Retinal pigment epithelial cell (primary cell): ENCODE results near the gene NAT8.
"Not testable (repeated sequence)": the region's sequence is repeated elsewhere in the genome, so short reads cannot be mapped to it uniquely, and the experiment has no call there.

Experiments
- DNase-seq: peaks from one replicate; pipeline ENCODE4 v3.0.0-alpha.2; 2010; ENCODE audit warnings: low read depth
- H3K4me3 ChIP-seq: 2 replicates; pipeline ENCODE4 v1.5.1; 2011; ENCODE audit warnings: mild to moderate bottlenecking, low read length, control low read depth, moderate library complexity
- TF ChIP-seq, protein P1 (sequence below): conservative IDR thresholded peaks from 2 replicates; pipeline ENCODE4 v1.5.1; 2011; ENCODE audit warnings: low read depth, low read length, control low read depth, inconsistent platforms

Gene NAT8

DNA sequence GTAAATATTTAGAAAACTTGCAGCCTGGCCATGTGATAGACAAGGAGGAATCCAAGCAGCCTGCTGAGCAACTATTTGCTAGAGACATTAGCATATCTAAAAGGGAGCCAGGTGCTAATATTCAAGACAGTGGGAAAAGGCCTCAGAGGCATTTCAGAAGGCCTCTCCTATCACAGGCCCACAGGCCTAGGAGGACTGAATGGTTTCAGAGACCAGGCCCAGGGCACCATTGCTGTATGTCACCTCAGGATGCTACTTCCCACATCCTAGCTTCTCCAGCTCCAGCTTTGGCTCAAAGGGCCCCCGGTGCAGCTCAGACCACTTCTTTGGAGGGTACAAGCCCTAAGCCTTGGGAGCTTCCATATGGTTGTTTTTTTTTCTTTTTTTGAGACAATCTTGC lies 3.8 kb downstream of the NAT8 start:
- H3K4me3 ChIP-seq, result no peak overlapping the region
- TF ChIP-seq, protein P1, sequence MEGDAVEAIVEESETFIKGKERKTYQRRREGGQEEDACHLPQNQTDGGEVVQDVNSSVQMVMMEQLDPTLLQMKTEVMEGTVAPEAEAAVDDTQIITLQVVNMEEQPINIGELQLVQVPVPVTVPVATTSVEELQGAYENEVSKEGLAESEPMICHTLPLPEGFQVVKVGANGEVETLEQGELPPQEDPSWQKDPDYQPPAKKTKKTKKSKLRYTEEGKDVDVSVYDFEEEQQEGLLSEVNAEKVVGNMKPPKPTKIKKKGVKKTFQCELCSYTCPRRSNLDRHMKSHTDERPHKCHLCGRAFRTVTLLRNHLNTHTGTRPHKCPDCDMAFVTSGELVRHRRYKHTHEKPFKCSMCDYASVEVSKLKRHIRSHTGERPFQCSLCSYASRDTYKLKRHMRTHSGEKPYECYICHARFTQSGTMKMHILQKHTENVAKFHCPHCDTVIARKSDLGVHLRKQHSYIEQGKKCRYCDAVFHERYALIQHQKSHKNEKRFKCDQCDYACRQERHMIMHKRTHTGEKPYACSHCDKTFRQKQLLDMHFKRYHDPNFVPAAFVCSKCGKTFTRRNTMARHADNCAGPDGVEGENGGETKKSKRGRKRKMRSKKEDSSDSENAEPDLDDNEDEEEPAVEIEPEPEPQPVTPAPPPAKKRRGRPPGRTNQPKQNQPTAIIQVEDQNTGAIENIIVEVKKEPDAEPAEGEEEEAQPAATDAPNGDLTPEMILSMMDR, result no peak
- DNase-seq, result no peak

DNA sequence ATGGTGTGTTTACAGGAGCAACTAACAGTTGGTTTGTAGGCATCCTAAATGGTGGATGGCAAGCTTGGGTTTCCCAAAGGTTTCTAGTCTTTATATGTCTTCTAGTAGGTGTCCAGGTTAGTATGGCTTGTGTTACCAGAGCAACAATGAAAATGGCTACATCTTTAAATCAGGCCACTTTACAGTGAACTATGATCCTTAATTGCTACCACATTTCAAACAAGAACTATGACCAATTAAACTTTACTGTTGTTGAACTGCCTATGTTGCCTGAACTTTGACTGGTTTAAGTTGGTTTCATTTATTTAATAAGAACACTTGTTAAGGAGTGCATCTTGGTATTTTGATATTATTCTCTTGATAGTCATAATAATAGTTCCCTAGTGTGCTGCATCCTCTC lies 5.2 kb downstream of the NAT8 start:
- H3K4me3 ChIP-seq, DNase-seq: not testable (repeated sequence)

GRCh38 chr2:73630662-73631266 lies 11.5 kb downstream of the NAT8 start:
- H3K4me3 ChIP-seq, DNase-seq: not testable (repeated sequence)
- TF ChIP-seq, protein P1, result peak; percentile 64

GRCh38 chr2:73628493-73628892 lies 13.7 kb downstream of the NAT8 start:
- DNase-seq, H3K4me3 ChIP-seq: not testable (repeated sequence)

DNA sequence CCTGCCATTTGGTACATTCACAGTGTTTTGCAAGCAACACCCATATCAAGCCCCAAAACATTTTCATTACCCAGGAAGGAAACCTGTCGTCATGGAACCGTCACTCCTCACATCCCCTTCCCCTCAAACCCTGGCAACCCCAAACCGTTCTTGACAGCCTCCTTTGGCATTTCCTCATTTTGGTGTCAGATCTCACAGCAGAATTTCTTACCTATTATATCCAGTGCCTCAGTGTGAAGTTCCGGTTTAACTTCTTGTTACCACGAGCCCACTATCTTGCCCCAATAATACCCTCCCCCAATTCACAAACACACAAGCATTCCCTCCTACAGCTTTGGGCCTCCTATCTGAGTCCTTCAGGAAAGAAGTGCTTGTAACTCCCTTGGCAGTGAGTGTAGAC lies 16.0 kb downstream of the NAT8 start:
- not testable (repeated sequence) for H3K4me3 ChIP-seq, DNase-seq

- not testable (repeated sequence) for H3K4me3 ChIP-seq, DNase-seq
These were observed 17.6 kb downstream of the NAT8 start for GRCh38 chr2:73624625-73625024.

DNA sequence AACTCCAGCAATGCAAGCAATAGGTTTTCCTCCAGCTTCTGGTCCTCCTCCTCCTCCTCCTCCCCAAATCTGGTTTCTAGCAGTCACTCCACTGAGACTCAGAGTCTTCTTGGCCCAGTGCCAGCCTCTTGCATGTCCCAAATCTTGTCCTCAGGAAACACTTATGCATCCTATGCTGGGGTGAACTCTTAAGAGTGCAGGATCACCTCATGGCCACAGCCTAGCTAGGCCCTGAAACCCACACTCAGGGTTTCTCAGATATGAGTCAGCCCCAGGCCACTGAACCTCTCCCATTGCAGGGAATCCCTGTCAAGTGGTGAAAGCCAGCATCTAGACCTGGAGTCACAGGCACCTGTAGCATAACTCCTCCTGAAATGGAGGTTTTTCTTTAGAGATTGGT lies 18.2 kb downstream of the NAT8 start:
- DNase-seq, H3K4me3 ChIP-seq: not testable (repeated sequence)

DNA sequence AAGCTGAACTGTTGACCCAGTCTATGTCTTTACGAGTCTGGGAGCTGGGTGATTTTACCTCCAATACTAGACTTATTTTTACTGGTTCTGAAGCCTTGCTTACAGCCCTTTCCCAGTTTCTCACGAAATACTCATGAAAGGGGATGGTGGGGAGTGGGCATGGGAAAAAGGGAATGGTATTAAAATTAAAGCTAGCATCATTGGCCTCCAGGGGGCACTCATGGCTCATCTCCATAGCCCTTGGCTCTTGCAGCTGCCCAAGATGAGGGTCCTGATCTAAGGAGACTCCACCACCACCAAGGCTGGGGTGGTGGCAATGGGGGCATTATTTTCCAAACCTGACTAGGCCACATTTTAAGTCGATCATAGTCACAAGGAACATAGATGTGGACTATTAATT lies 22.3 kb downstream of the NAT8 start:
- not testable (repeated sequence) for H3K4me3 ChIP-seq, DNase-seq
- TF ChIP-seq, protein P1, result peak; percentile 11

- no peak for DNase-seq
- no peak overlapping the region for H3K4me3 ChIP-seq
- TF ChIP-seq, protein P1, result no peak
These were observed 27.2 kb downstream of the NAT8 start for GRCh38 chr2:73614997-73615396.

DNA sequence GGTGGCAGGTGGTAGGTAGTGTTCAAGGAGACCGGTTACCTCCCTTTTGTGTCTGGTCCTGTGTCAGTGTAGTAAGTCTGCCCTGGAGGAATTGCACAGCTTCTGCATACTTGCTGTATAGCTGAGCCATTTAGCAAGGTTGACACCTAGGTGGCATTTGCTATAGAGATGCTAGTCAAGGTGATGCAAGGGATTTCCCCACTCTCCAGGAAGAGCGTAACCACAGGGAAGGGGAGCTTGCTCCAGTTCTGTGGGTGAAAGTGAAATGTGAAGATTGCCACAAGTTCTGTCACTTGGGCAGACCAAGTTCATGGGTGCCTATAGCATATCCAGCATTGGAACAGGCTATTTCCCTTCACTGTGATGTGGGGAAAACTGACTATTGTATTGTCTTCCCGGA lies 28.1 kb downstream of the NAT8 start:
- TF ChIP-seq, protein P1, result no peak
- H3K4me3 ChIP-seq, result no peak overlapping the region
- no peak for DNase-seq
